Right lobe of liver (tissue), 4 donors: ENCODE data around the gene RAI1.

Source experiments
- POLR2A ChIP-seq: fragments of 450-650 bp; IDR thresholded peaks from one replicate; pipeline ENCODE4 v1.6.1; 2017; ENCODE audit warnings: antibody characterized with exemption, mild to moderate bottlenecking
- TF ChIP-seq, protein P1 (sequence below), 4 donors: fragments of 200-600 bp in 3 of 4; fragments of 450-650 bp in 1 of 4; IDR thresholded peaks; one replicate each; pipeline versions ENCODE4 v1.5.1 to v1.8.0; 2016 to 2022; ENCODE audit warnings: antibody characterized with exemption in 4 of 4, mild to moderate bottlenecking in 2 of 4
- donor health status: DM: no; HTN: no; CAD: no.
- donor health status: DM: no; HTN: no; CAD: no.
- donor health status: DM: no; HTN: yes; CAD: no.

DNA sequence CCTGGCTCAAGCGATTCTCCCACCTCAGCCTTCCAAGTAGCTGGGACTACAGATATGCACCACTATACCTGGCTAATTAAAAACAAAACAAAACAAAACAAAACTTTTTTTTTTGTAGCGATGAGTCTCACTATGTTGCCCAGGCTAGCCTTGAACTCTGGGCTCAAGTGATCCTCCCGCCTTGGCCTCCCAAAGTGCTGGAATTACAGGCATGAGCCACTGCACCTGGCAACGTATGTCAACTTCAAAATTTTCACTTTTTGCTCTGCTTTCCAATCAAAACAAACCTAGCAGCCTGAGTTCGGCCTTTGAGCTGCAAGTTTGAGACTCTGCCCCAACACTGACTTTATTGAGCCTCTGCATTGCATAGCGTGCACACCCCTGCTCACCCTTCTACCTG lies 4.5 kb upstream of the RAI1 start:
- TF ChIP-seq, protein P1, sequence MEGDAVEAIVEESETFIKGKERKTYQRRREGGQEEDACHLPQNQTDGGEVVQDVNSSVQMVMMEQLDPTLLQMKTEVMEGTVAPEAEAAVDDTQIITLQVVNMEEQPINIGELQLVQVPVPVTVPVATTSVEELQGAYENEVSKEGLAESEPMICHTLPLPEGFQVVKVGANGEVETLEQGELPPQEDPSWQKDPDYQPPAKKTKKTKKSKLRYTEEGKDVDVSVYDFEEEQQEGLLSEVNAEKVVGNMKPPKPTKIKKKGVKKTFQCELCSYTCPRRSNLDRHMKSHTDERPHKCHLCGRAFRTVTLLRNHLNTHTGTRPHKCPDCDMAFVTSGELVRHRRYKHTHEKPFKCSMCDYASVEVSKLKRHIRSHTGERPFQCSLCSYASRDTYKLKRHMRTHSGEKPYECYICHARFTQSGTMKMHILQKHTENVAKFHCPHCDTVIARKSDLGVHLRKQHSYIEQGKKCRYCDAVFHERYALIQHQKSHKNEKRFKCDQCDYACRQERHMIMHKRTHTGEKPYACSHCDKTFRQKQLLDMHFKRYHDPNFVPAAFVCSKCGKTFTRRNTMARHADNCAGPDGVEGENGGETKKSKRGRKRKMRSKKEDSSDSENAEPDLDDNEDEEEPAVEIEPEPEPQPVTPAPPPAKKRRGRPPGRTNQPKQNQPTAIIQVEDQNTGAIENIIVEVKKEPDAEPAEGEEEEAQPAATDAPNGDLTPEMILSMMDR (IDR thresholded peaks at IDR 0.05) = no peak
- no peak for TF ChIP-seq POLR2A
